AG04449 (cell line): Measurements from ENCODE around the gene CCR4.
"Not testable (repeated sequence)": the region's sequence is repeated elsewhere in the genome, so short reads cannot be mapped to it uniquely, and the experiment has no call there.

ENCODE experiments used
- CTCF ChIA-PET: fragments of 350-600 bp; formaldehyde crosslinking; extraction: SDS; loops from one replicate; lab custom pipeline; 2021; ENCODE audit warnings: antibody characterized with exemption; lab: Yijun Ruan, JAX
- POLR2A ChIA-PET: fragments of 400-600, 350-600 bp; formaldehyde crosslinking; extraction: SDS; loops from one replicate; lab custom pipeline; 2020; ENCODE audit warnings: antibody characterized with exemption, inconsistent platforms; lab: Yijun Ruan, JAX
- DNase-seq: peaks from one replicate; pipeline ENCODE4 v3.0.0-alpha.2; 2010; ENCODE audit warnings: low read depth, low spot score
- H3K4me3 ChIP-seq: 2 replicates; pipeline ENCODE4 v1.5.1; 2011; ENCODE audit warnings: low read depth, mild to moderate bottlenecking, control low read depth, low read length
- CTCF ChIP-seq: IDR thresholded peaks from one replicate; pipeline ENCODE4 v1.5.1; 2011; ENCODE audit warnings: mild to moderate bottlenecking, moderate library complexity, low read length, control low read depth, inconsistent platforms; ENCODE audit not compliant: insufficient read depth; ENCODE audit errors: missing control alignments

The CCR4 gene

GRCh38 chr3:32975891-32976595 is 24.6 kb downstream of the CCR4 start:
- H3K4me3 ChIP-seq = no peak overlapping the region
- POLR2A ChIA-PET = interaction anchor here (0.5 kb wide), 1 partner anchor 17 kb away, joined by 3 read pairs; no protein-coding TSS in a partner anchor
- CTCF ChIA-PET = interaction anchor here (1.0 kb wide), 1 partner anchor 42 kb away, joined by 3 read pairs; no protein-coding TSS in a partner anchor
- no peak for TF ChIP-seq CTCF
- DNase-seq = no peak

GRCh38 chr3:32977861-32978260 is 26.4 kb downstream of the CCR4 start:
- TF ChIP-seq CTCF = no peak
- H3K4me3 ChIP-seq = no peak overlapping the region
- DNase-seq = no peak
- CTCF ChIA-PET = no interaction called here
- POLR2A ChIA-PET = no interaction called here

- CTCF ChIA-PET = interaction anchor here (2.2 kb wide), 1 partner anchor 31 kb away, joined by 6 read pairs; no protein-coding TSS in a partner anchor
- no peak for DNase-seq
- no peak for TF ChIP-seq CTCF
- H3K4me3 ChIP-seq = no peak overlapping the region
- POLR2A ChIA-PET = no interaction called here
Measured at GRCh38 chr3:32978331-32978730, 26.9 kb downstream of the CCR4 start.

GRCh38 chr3:32983124-32983523 is 31.7 kb downstream of the CCR4 start:
- POLR2A ChIA-PET = no interaction called here
- no peak for DNase-seq
- CTCF ChIA-PET = no interaction called here
- no peak for TF ChIP-seq CTCF
- H3K4me3 ChIP-seq = no peak overlapping the region

GRCh38 chr3:32984918-32985317 is 33.5 kb downstream of the CCR4 start:
- DNase-seq, POLR2A ChIA-PET, H3K4me3 ChIP-seq, CTCF ChIA-PET: not testable (repeated sequence)

GRCh38 chr3:32989171-32989570 is 37.7 kb downstream of the CCR4 start:
- DNase-seq = no peak
- H3K4me3 ChIP-seq = no peak overlapping the region
- CTCF ChIA-PET = interaction anchor here (0.7 kb wide), 1 partner anchor 11 kb away, joined by 4 read pairs; no protein-coding TSS in a partner anchor
- POLR2A ChIA-PET = no interaction called here
- TF ChIP-seq CTCF = no peak

- ChIA-PET POLR2A (no interaction called here), CTCF (no interaction called here)
- no peak overlapping the region for H3K4me3 ChIP-seq
- no peak for TF ChIP-seq CTCF
- no peak for DNase-seq
Measured at GRCh38 chr3:32990116-32990515, 38.7 kb downstream of the CCR4 start.
